Panc1 (cell line): ENCODE results near the gene GMFB. TPM values are rescaled to one million over a fixed set of nuclear protein-coding genes. Genes with fewer than 3 reads are reported as not detected.
A peak's percentile ranks its signal among the peaks of the same experiment; 100 is the strongest.

Experiments
- ATAC-seq: fragments of 200-7000 bp; cut with Tn5 transposase; 2 replicates; pipeline ENCODE4 v1.9.1; 2020; ENCODE audit warnings: mild to moderate bottlenecking, moderate library complexity
- BruUV-seq: library from RNA; stranded (reverse); fragments of 400-500 nt; replicated peaks from 2 replicates; lab custom pipeline; 2021; lab: Mats Ljungman, UMichigan
- CTCF ChIA-PET: fragments of 300-600 bp; sonication (Branson Sonifier 250); formaldehyde crosslinking; loops from one replicate; lab custom pipeline; 2022; ENCODE audit warnings: antibody characterized with exemption; lab: Charles Lee
- POLR2A ChIA-PET: fragments of 300-600 bp; sonication (Branson Sonifier 250); formaldehyde crosslinking; loops from one replicate; lab custom pipeline; 2022; ENCODE audit warnings: antibody characterized with exemption; lab: Charles Lee
- DNase-seq: peaks from one replicate; pipeline ENCODE4 v3.0.0-alpha.2; 2010; ENCODE audit warnings: low read depth, low spot score
- H3K27ac ChIP-seq: 2 replicates; pipeline ENCODE4 v1.5.1; 2011; ENCODE audit warnings: mild to moderate bottlenecking, low read length, inconsistent platforms
- H3K27me3 ChIP-seq: fragments of 200-500 bp; sonication (Bioruptor generic); 2 replicates; pipeline ENCODE4 v1.6.0; 2014; ENCODE audit warnings: low read length, inconsistent platforms; ENCODE audit not compliant: control insufficient read depth, insufficient read depth
- H3K36me3 ChIP-seq: fragments of 200-500 bp; sonication (Bioruptor generic); 2 replicates; pipeline ENCODE4 v1.5.1; 2014; ENCODE audit warnings: inconsistent platforms, mild to moderate bottlenecking, low read length, moderate library complexity; ENCODE audit not compliant: control insufficient read depth, insufficient read depth
- H3K4me1 ChIP-seq: 2 replicates; pipeline ENCODE4 v1.5.1; 2011; ENCODE audit warnings: inconsistent platforms, mild to moderate bottlenecking, low read length, moderate library complexity; ENCODE audit not compliant: control insufficient read depth, insufficient read depth
- H3K4me3 ChIP-seq, 2 experiments: 2 replicates each; pipeline ENCODE4 v1.5.1; 2011 to 2012; ENCODE audit warnings: low read depth in 2 of 2, low read length in 2 of 2, mild to moderate bottlenecking in 2 of 2, inconsistent platforms in 1 of 2, moderate library complexity in 1 of 2
- H3K9me3 ChIP-seq: fragments of 200-500 bp; sonication (Bioruptor generic); 2 replicates; pipeline ENCODE4 v1.5.1; 2014; ENCODE audit warnings: low read depth, mild to moderate bottlenecking, inconsistent platforms, low read length, moderate library complexity; ENCODE audit not compliant: control insufficient read depth, insufficient read depth
- POLR2AphosphoS5 ChIP-seq: IDR thresholded peaks from 2 replicates; pipeline ENCODE4 v1.6.1; 2012; ENCODE audit warnings: mild to moderate bottlenecking, low read depth, low read length, moderate library complexity
- SIN3A ChIP-seq: IDR thresholded peaks from 2 replicates; pipeline ENCODE4 v1.6.1; 2012; ENCODE audit warnings: low read depth, mild to moderate bottlenecking, low read length, moderate library complexity, borderline replicate concordance; ENCODE audit not compliant: insufficient read depth
- TCF7L2 ChIP-seq: IDR thresholded peaks from 2 replicates; pipeline ENCODE4 v1.6.1; 2011; ENCODE audit warnings: mild to moderate bottlenecking, low read depth, low read length, inconsistent platforms
- in situ Hi-C: cut with HindIII; loops from 2 replicates; pipeline ENCODE4 v1.10.0; 2016; ENCODE audit warnings: low sequenced_read_pairs, low pct_unique_long_range_greater_than_20kb
- intact Hi-C: fragments of 100-400 bp; cut with micrococcal nuclease; formaldehyde crosslinking; loops from one replicate; pipeline ENCODE4 v1.10.0; 2022; ENCODE audit not compliant: unreplicated experiment
- total RNA-seq: library from RNA; stranded (reverse); gene quantifications from one replicate; pipeline ENCODE4 v1.2.1, GENCODE V29; 2021; ENCODE audit not compliant: unreplicated experiment
- TF ChIP-seq, protein P1 (sequence below): fragments of 450-650 bp; IDR thresholded peaks from 2 replicates; pipeline ENCODE4 v1.5.1; 2017; ENCODE audit warnings: mild to moderate bottlenecking
- TF ChIP-seq, protein P2 (sequence below), 2 experiments: IDR thresholded peaks; 2 replicates each; pipeline ENCODE4 v1.6.1; 2011 to 2012; ENCODE audit warnings: low read depth in 2 of 2, control low read depth in 1 of 2, low read length in 1 of 2, mild to moderate bottlenecking in 1 of 2, moderate library complexity in 1 of 2; ENCODE audit not compliant: insufficient read depth in 1 of 2

GMFB gene
- total RNA-seq, 1 experiment from 2014 or later: 54.2 TPM

DNA sequence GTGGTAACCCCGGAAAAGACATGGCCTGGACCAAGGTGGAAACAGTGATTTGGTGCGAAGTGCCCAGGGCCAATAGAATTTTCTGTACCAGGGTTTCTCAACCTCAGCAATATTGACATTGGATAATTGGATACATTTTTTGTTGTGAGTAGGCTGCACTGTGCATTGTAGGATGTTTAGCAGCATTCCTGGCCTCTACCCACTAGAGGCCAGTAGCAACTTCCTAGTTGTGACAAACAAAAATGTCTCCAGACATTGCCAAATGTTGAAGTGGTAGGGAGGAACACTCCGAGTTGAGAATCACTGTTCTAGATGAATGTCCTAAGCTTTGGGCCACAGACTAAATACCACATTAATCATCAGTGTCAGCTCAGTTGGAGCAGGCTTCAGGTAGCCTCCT, 14.7 kb upstream of the GMFB start:
- no peak overlapping the region for H3K27ac ChIP-seq
- CTCF ChIA-PET: no interaction called here
- ATAC-seq (peak; percentile 72; the same call in 1 of the 2 replicates), DNase-seq (no peak)
- intact Hi-C loops (no loop called here), in situ Hi-C loops (no loop called here)
- no peaks in the 10 kb centered on the region for H3K4me1 ChIP-seq
- no peaks in the 10 kb centered on the region for H3K36me3 ChIP-seq
- H3K4me3 ChIP-seq: no peak overlapping the region
- no peaks in the 10 kb centered on the region for H3K9me3 ChIP-seq
- POLR2A ChIA-PET: no interaction called here
- BruUV-seq: no TSS peak
- TF ChIP-seq, protein P1, sequence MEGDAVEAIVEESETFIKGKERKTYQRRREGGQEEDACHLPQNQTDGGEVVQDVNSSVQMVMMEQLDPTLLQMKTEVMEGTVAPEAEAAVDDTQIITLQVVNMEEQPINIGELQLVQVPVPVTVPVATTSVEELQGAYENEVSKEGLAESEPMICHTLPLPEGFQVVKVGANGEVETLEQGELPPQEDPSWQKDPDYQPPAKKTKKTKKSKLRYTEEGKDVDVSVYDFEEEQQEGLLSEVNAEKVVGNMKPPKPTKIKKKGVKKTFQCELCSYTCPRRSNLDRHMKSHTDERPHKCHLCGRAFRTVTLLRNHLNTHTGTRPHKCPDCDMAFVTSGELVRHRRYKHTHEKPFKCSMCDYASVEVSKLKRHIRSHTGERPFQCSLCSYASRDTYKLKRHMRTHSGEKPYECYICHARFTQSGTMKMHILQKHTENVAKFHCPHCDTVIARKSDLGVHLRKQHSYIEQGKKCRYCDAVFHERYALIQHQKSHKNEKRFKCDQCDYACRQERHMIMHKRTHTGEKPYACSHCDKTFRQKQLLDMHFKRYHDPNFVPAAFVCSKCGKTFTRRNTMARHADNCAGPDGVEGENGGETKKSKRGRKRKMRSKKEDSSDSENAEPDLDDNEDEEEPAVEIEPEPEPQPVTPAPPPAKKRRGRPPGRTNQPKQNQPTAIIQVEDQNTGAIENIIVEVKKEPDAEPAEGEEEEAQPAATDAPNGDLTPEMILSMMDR: peak; percentile 66
- TF ChIP-seq TCF7L2: no peak
- no peaks in the 10 kb centered on the region for H3K27me3 ChIP-seq

DNA sequence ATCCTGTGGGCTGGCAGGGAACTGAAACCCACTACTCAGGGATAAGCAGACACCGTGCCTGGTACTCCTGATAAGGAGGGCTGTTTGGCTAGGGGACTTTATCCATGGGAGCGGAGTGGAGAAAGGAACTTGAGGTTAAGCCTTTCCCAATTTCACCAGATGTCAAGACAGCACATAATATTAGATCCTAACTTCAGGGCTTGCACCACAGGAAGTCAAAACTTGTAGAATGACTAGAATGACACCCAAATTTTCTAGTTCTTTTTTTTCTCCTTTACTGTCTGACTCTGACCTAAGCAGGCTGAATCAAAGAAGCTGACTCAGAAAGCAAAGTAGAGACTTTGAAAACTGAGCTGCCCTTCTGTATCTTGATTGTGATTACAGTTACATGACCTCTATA, 13.8 kb upstream of the GMFB start:
- TF ChIP-seq SIN3A: no peak
- TF ChIP-seq, protein P2, sequence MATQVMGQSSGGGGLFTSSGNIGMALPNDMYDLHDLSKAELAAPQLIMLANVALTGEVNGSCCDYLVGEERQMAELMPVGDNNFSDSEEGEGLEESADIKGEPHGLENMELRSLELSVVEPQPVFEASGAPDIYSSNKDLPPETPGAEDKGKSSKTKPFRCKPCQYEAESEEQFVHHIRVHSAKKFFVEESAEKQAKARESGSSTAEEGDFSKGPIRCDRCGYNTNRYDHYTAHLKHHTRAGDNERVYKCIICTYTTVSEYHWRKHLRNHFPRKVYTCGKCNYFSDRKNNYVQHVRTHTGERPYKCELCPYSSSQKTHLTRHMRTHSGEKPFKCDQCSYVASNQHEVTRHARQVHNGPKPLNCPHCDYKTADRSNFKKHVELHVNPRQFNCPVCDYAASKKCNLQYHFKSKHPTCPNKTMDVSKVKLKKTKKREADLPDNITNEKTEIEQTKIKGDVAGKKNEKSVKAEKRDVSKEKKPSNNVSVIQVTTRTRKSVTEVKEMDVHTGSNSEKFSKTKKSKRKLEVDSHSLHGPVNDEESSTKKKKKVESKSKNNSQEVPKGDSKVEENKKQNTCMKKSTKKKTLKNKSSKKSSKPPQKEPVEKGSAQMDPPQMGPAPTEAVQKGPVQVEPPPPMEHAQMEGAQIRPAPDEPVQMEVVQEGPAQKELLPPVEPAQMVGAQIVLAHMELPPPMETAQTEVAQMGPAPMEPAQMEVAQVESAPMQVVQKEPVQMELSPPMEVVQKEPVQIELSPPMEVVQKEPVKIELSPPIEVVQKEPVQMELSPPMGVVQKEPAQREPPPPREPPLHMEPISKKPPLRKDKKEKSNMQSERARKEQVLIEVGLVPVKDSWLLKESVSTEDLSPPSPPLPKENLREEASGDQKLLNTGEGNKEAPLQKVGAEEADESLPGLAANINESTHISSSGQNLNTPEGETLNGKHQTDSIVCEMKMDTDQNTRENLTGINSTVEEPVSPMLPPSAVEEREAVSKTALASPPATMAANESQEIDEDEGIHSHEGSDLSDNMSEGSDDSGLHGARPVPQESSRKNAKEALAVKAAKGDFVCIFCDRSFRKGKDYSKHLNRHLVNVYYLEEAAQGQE (IDR thresholded peaks at IDR 0.05; ENCODE audit: insufficient read depth in 1 of 2, low read depth in 2 of 2, low read length in 1 of 2): no peak
- TF ChIP-seq, protein P1: no peak
- no peak for TF ChIP-seq TCF7L2
- TF ChIP-seq POLR2AphosphoS5: no peak
- ChIA-PET CTCF (interaction anchor here (0.5 kb wide), 1 partner anchor 9 kb away, joined by 12 read pairs; no protein-coding TSS in a partner anchor), POLR2A (no interaction called here)
- H3K27me3 ChIP-seq: no peaks in the 10 kb centered on the region
- H3K27ac ChIP-seq: no peak overlapping the region
- H3K36me3 ChIP-seq: no peaks in the 10 kb centered on the region
- intact Hi-C loops (no loop called here), in situ Hi-C loops (no loop called here)
- no peaks in the 10 kb centered on the region for H3K4me1 ChIP-seq
- H3K9me3 ChIP-seq: no peaks in the 10 kb centered on the region
- ATAC-seq (no peak), DNase-seq (no peak)
- no peak overlapping the region for H3K4me3 ChIP-seq
- BruUV-seq: no TSS peak
